Suprapubic skin (tissue), 4 donors: ENCODE data around the gene GYPC.

Experiments used
- EP300 ChIP-seq: sonication (generic); formaldehyde crosslinking; IDR thresholded peaks from one replicate; pipeline ENCODE4 v1.6.1; 2017; ENCODE audit warnings: antibody characterized with exemption
- POLR2A ChIP-seq, 2 donors: fragments of 450-650 bp; IDR thresholded peaks; one replicate each; pipeline ENCODE4 v1.6.1; 2017; ENCODE audit warnings: antibody characterized with exemption in 2 of 2, mild to moderate bottlenecking in 2 of 2, moderate library complexity in 2 of 2
- POLR2AphosphoS5 ChIP-seq, 3 donors: sonication (generic); formaldehyde crosslinking; IDR thresholded peaks; one replicate each; pipeline ENCODE4 v1.6.1; 2017; ENCODE audit warnings: antibody characterized with exemption in 3 of 3
- TF ChIP-seq, protein P1 (sequence below), 2 donors: fragments of 200-600 bp in 1 of 2; fragments of 450-650 bp in 1 of 2; sonication (generic) in 1 of 2; IDR thresholded peaks; one replicate each; pipeline ENCODE4 v1.5.1; 2016 to 2019; ENCODE audit warnings: antibody characterized with exemption in 2 of 2, mild to moderate bottlenecking in 1 of 2, moderate library complexity in 1 of 2

DNA sequence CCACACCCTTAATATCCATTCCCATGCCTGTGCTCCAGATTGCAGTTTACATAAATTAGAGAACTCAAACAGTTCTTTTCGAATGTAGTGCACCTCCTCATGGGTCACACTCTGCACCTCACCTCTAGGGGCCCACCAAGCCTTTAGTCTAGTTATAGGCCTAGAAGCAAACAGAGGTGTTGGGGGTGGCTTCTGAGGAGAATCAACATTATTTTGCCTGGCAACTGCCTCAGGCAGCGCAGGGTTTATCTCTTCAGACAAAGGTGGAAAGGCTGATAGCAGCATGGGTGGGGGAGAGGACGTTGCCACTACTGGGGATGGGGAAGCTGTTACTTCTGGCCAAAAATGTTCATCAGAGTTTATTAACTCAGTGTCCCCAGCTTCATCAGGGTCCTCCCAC is 5.0 kb upstream of the GYPC start:
- no peak for TF ChIP-seq POLR2A (IDR thresholded peaks at IDR 0.05)
- TF ChIP-seq, protein P1, sequence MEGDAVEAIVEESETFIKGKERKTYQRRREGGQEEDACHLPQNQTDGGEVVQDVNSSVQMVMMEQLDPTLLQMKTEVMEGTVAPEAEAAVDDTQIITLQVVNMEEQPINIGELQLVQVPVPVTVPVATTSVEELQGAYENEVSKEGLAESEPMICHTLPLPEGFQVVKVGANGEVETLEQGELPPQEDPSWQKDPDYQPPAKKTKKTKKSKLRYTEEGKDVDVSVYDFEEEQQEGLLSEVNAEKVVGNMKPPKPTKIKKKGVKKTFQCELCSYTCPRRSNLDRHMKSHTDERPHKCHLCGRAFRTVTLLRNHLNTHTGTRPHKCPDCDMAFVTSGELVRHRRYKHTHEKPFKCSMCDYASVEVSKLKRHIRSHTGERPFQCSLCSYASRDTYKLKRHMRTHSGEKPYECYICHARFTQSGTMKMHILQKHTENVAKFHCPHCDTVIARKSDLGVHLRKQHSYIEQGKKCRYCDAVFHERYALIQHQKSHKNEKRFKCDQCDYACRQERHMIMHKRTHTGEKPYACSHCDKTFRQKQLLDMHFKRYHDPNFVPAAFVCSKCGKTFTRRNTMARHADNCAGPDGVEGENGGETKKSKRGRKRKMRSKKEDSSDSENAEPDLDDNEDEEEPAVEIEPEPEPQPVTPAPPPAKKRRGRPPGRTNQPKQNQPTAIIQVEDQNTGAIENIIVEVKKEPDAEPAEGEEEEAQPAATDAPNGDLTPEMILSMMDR (IDR thresholded peaks at IDR 0.05), result no peak
- no peak for TF ChIP-seq EP300
- TF ChIP-seq POLR2AphosphoS5 (IDR thresholded peaks at IDR 0.05), result no peak
